GM08714 (cell line): Measurements from ENCODE around the gene OR52L1.

Source experiments
- H3K4me3 ChIP-seq: fragments of 200-500 bp; sonication (Bioruptor generic); 2 replicates; pipeline ENCODE4 v1.5.1; 2014; ENCODE audit warnings: mild to moderate bottlenecking, low read length, inconsistent platforms
- ZNF274 ChIP-seq: IDR thresholded peaks from 2 replicates; pipeline ENCODE4 v1.6.1; 2012; ENCODE audit warnings: mild to moderate bottlenecking, low read depth, low read length

Gene OR52L1

DNA sequence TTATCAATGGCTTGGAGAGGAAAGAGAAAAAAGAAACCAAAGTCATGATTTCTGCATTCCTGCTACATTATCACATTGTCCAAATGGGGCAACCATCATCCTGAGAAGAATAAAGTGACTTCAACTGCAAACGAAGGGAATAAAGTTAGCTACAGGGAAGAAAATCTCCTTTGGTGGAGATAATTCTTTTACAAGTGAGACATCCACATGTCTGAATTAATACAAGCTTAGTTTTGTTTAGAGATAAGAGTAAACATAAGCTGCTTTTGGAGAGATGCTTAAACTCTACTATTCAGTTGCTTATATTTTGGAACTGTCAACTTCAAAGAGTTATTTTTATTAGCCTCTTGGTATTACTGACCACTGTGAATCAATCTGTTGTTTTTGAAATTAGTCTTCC is at the start of gene OR52L1:
OR52L1 (minus strand) TSS at position 101 of the 400 bp plus-strand sequence; CDS start at position 46, 55 bp downstream.
- H3K4me3 ChIP-seq = no peak within 1 kb of the TSS
- no peak for TF ChIP-seq ZNF274

DNA sequence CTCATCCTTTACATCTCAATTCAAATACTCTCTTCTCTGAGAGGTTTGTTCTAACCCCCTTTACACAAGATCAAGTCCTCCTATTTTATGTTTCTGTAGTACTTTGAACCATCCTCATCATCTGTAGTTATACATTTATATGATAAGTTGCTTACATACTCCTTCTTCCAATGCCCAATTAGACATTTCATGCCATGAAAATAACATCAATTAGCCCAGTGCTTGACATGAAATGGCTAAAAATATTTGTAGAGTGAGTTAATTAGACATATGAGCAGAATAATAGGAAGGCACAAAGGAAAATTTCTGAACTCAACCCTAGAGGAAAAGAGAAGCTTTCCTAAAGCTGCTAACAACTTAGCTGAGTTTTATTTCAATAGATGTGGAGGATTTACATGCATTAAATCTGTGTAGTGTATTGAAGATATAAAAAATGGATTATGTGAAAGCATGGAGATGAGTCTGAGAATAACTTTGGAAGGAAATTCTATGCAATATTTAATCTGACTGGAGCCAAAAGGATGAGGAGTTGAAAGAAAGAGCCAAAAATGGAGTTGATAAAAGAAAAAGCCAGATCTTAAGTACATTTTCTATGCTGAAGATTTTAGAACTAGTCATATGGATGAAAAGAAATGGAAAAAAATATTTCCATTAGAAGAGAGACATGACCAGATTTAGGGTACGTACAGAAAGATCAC is 44.1 kb upstream of the OR52L1 start, which contains the start of gene OR56A1:
OR56A1 (minus strand) TSS at position 51 of the 698 bp plus-strand sequence. CDS start 3,066 bp downstream, outside the sequence.
- TF ChIP-seq ZNF274 = no peak
- H3K4me3 ChIP-seq = no peak within 1 kb of the TSS

DNA sequence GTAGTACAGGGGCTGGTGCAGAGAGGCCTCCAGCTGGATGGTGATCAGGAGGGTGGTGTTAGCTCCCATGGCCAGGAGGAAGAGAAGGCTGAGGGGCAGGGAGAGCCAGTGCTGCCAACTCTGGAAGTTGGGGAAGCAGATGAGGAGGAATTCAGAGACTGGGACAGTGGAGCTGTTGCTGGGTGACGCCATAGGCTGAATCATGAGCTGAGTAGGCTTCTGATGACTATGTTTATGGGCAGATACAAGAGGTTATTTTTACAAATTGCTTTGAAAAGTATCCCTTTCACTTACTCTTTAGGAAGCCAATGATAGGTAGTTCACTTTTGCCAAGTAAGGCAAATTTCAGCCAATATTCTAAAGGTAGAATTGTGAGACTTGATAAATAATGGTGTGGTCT is 40.7 kb upstream of the OR52L1 start:
- TF ChIP-seq ZNF274 = no peak
- H3K4me3 ChIP-seq = no peak overlapping the region

DNA sequence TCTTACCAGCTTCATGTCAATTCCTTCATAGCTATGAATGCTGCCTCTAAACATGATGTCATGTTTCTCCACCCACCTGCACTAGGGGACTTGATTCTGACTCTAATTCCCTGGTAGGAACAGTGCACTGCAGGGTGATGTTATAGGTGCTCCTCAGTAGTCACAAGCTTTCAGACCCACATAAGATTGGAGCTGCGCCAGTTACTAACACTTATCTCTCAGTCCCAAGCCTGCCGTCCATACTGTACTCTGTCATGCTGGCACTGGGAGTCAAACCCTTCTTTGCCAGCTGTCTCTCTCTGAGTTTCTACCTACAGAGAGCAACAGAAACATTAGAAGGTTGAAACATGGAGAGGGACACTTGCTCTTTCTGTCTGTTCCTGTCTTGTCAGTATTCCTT is 38.3 kb upstream of the OR52L1 start:
- no peak overlapping the region for H3K4me3 ChIP-seq

DNA sequence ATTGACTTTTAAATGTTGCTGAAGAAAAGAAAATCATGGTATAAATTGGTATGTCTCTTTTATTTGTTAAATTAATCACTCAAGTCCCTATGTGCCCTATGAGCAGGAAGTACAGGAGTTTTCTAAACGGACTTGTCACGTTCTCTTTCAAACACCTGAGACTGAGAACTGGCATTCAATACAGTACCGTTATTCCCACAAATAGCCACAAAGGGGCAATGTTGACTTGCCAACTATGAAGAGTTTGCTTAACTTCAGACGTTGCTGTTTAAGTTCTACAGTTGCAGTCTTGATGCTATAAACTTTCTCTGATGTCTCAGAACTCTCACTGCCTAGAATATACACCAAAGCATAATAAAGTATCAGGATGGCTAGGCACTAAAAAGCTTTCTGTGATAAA is 36.2 kb upstream of the OR52L1 start:
- H3K4me3 ChIP-seq = no peak overlapping the region
- no peak for TF ChIP-seq ZNF274

More for the DNA sequence above, 38.3 kb upstream of the OR52L1 start:
- no peak for TF ChIP-seq ZNF274

DNA sequence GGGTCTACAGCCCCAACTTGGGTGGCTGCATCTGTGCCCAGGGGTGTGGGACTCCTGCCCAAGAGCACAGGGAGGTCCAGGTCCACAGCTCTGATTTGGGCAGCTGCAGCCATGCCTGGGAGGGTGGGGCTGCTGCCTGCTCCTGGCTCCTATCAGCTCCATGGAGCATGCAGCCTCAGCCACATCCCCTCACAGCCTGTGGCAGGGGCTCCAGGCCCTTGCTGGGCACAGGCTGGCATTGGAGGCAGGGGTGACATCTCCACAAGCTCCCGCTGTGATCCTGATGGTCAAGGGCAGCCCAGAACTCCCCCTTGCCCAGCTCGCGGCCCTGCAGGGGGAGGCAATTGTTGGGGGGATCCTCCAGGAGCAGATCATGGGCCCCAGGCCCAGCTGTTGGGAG is 26.3 kb upstream of the OR52L1 start:
- no peak for TF ChIP-seq ZNF274
- H3K4me3 ChIP-seq = no peak overlapping the region

DNA sequence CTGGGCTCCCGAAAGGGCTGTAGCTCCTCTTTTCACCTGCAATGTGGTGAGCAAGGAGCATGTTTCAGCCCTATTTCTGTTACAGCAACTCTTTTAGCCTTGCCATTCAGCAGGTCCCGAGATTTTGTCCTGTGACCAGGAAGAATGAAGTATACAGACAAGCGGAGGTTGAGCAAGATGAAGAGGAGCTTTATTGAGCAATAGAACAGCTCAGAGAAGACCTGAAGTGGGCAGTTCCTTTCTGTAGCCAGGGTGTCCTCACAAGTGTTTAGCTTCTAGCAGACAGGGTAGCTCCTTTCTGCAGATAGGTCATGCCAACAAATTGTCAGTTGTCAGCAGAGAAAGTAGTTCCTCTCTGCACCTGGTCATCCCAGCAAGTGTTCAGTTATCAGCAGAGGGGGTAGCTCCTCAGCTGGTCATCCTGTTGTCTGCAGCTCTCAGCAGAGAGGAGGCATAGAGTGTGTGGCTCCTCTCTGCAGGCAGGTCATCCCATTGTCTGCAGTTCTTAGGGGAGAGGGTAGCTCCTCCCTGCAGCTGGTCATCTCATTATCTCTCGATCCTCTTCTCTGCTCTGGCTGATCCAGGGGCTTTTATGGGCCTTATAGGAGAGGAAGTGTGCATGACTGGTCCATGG is 25.4 kb upstream of the OR52L1 start:
- no peak for TF ChIP-seq ZNF274
- no peak overlapping the region for H3K4me3 ChIP-seq

DNA sequence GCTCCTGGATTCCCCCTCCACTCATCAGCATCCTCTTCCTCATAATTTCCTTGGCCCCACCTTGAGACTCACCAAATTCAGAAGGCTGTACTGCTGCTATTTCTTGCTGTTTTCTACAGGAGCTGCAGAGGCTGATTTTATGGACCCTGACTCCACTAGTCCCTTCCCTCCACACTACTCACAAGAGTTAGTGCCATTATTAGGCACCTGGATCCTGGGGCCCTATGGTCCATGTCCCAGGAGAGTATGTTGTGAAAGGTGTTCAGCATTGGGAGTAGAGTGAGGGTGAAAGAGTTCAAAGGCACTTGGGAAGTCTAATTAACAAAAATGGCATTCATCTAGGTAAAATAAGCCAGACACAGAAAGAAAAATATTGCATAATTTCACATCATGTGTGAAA is 20.1 kb upstream of the OR52L1 start, which contains the start of gene OR56A4:
OR56A4 (minus strand) TSS at position 101 of the 400 bp plus-strand sequence. CDS start 3,954 bp downstream, outside the sequence.
- H3K4me3 ChIP-seq = no peak within 1 kb of the TSS
- TF ChIP-seq ZNF274 = no peak

DNA sequence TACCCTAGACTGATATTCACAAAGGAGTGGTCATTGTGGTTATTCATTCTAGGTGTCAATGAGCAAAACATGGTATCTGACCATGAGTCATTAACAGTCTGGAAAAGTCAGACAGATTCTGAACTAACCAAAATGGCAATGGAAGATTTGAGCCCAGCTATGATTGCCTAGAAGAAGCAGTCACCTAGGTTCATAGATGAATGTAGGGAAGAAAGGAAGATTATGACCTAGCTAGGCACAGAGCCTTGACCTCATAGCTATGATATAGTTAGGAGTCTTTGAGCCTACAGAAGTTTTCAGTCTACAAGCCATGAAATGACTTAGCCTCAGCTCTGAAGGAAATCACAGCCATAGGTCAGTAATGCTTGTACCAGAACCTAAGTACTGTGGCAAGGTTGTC is 19.6 kb upstream of the OR52L1 start:
- no peak for TF ChIP-seq ZNF274
- no peak overlapping the region for H3K4me3 ChIP-seq

DNA sequence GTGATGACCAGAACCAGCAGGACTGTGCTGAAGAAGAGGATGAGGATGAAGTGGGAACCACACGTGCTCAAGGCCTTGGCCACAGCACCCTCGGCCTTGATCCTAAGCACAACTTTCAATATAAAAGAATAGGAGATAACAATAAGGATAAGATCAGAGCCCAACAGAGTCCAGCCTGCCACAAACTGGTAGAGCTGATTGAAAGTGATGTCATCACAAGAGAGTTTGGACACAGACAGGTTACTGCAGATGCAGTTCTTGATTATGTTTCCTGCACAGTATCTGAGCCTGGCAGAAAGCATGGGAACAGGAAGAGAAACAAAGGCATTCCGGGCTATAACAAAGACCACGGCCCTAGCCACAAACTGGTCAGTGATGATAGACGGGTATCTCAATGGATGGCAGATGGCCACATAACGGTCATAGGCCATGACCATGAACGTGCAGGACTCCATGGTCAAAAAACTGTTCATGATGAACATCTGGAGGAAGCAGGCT is 15.5 kb upstream of the OR52L1 start:
- TF ChIP-seq ZNF274 = no peak
- H3K4me3 ChIP-seq = no peak overlapping the region

DNA sequence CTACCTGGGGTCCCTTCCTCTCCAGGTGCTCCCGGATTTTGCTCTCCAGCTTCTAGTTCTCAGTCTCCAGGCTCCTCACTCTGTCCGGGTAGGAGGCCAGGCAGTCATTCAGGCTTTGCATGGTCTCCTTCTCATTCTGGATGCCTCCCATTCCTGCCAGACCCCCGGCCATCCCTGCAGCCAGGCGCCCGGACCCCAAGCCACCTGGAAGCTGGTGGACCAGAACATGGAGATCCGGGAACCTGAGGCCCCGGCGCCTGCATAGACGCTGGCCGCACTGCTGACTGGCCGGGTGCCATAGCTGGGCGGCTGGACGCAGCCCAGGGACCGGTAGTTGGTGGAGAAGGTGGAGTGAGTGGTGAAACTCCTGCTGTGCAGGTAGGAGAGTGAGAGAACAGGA is 8.0 kb upstream of the OR52L1 start:
- H3K4me3 ChIP-seq = no peak overlapping the region
- no peak for TF ChIP-seq ZNF274

DNA sequence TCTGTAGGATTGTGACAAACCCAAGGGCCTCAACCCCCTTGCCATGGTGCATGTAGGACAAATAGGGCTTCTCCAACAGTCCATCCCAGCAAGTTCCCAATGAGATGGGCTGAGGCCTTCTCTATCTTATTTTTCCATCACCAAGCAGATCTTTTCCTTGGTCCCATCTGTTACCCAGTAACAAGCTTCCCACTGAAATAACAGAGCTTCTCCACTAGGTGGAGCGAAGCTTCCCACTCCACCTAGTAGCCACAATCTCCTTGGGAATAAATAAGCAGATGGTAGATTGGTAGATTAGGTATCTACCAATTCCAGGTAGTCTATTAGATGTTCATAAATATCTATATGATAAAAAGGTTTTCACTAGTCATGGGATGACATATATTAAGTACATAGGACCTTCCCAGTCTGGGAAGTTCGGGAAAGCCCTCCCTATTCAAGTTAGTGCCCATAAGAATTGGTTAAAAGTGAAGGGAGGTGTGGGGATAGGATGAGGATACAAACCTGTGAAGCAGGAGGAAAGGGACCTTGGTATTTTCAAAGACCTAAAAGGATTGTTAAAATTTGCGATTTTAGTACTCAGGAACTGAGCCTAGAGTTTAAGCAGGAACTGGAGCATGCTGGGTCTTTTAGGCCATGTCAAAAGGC is 5.9 kb upstream of the OR52L1 start:
- H3K4me3 ChIP-seq = no peak overlapping the region
- no peak for TF ChIP-seq ZNF274

DNA sequence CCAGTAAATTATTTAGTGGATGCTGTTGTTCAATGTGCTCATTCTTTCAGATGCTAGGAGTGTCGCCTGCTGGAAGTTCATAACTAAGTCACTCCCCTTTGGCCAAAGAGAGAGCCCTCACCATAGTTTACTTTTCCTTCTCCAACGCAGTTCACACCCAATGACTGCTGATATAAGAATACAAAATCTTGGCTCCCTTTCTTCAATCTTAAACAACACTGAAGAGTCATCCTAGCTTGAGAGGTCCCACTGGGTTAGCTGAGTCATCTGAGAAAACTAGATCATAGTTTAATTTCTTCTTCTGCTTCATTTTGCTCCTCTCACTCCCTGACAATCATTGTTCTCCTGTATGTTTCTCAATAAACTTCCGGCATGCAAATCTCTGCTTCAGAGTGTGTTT is 5.4 kb upstream of the OR52L1 start:
- TF ChIP-seq ZNF274 = no peak
- H3K4me3 ChIP-seq = no peak overlapping the region

DNA sequence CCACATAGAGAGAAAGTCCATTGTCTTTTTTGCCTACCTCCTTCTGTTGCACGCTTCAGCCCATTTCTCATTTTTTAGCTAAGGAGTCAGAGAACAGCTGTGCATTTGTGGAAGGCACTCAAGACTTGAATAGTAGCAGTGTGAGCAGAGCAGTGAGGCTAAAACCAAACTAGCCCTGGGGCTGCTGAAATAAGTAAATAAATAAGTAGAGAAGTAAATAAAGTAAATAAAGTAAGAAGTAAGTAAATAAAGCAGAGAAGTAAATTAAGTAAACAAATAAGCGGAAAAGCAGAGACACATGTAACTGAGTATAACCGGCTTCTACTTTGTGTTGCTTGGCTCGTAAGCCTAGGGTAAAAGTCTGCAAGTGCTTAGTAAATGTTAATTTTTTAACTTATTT is 2.4 kb upstream of the OR52L1 start:
- H3K4me3 ChIP-seq = no peak overlapping the region
- no peak for TF ChIP-seq ZNF274

DNA sequence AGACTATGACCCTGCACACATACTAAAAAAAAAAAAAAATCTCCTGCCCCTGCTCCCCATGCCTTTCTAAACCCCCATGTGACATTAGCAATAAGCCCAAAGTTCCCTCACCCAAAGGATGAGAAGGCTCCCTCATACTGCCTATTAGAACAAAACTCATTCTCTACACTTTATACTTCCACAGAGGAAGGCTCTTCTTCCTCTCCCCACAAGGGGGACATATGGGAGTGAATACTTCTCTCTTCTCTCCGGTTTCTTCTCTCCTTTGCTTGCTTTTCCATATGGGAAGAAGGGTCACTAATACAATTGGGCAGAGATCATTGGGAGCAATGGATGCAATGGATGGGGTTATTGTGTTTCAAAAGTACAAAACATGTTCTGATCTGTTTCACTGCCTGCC is 3.3 kb downstream of the OR52L1 start:
- H3K4me3 ChIP-seq = no peak overlapping the region
- TF ChIP-seq ZNF274 = no peak
